GM12874 (cell line): ENCODE results near the gene TBPL2.
A peak's percentile ranks its signal among the peaks of the same experiment; 100 is the strongest.

Experiments
- TF ChIP-seq, protein P1 (sequence below): IDR thresholded peaks from 2 replicates; pipeline ENCODE4 v1.5.1; 2011; ENCODE audit warnings: low read depth, mild to moderate bottlenecking, control low read depth, low read length, moderate library complexity; ENCODE audit not compliant: insufficient read depth

TBPL2 gene

DNA sequence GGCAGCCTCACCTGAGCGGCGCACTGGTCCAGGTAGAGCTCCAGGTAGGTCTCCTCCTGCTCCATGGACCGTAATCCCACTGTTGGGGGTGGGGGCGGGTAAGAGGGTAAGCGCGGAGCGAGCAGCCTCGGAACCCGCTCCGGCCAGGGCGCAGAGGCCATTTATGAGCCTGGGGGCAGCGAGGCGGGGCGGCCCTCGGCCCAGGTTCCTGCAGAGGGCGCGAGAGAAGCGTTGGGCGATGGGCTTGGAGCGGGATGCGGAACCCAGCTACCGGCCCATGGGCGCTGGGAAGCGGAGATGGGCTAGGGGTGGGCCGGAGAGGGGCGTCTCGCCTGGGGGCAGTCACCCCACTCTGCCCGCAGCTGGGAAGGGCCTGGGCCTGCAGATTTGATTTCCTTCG is at the start of gene TBPL2:
Gene TBPL2, minus strand, starts transcription at position 232 of the 400 bp plus-strand sequence. Its CDS starts 167 bp downstream, at position 65.
- TF ChIP-seq, protein P1, sequence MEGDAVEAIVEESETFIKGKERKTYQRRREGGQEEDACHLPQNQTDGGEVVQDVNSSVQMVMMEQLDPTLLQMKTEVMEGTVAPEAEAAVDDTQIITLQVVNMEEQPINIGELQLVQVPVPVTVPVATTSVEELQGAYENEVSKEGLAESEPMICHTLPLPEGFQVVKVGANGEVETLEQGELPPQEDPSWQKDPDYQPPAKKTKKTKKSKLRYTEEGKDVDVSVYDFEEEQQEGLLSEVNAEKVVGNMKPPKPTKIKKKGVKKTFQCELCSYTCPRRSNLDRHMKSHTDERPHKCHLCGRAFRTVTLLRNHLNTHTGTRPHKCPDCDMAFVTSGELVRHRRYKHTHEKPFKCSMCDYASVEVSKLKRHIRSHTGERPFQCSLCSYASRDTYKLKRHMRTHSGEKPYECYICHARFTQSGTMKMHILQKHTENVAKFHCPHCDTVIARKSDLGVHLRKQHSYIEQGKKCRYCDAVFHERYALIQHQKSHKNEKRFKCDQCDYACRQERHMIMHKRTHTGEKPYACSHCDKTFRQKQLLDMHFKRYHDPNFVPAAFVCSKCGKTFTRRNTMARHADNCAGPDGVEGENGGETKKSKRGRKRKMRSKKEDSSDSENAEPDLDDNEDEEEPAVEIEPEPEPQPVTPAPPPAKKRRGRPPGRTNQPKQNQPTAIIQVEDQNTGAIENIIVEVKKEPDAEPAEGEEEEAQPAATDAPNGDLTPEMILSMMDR: peak; percentile 23; the same call in 1 of the 2 replicates

DNA sequence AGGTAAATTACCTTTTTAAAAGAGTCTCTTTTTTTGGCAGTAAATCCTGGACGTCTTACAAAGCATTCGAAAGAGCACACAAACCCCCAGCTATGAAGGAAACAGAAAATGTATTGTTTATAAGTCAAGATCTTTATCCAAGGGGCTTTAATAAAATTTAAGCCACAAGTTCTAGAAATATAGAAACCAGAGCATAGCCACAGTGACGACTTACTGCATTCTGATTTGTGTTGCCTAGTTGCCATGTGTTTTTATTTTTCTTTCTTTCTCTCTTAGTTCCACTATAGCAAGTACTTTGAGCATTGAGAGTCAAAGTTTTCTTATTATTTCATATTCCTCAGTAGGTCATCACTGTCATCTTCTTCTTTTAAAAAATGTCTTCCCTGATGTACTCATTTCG is 47.8 kb upstream of the TBPL2 start:
- TF ChIP-seq, protein P1: no peak

DNA sequence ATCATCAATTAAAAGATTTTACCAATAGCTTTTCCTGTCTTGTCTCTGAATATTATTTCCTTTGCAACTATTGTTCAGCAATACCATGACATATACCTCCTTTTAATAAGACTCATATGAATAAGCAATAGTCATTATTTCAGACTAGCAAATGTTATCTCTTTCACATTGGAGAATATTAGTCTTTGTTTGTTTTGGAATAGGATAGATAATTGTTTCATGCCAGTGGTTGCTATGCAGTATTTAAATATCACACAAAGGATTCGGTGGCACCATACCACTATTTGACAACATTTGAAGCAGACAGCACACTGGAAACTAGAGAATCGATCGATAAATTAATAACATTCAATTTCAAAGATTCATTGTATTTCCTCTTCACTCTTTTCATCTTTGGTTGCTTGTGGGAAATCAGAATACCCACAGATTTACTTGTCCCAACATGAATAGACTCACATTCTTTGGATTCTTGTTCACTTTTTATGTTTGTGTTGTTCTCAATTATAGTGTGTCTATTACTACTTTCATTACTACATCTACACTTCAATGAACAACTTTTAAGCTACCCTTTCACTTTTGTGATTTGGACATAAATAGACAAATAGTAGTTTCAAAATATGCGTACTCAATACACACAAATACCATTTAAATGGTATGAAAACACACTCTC is 42.7 kb upstream of the TBPL2 start:
- TF ChIP-seq, protein P1: no peak

DNA sequence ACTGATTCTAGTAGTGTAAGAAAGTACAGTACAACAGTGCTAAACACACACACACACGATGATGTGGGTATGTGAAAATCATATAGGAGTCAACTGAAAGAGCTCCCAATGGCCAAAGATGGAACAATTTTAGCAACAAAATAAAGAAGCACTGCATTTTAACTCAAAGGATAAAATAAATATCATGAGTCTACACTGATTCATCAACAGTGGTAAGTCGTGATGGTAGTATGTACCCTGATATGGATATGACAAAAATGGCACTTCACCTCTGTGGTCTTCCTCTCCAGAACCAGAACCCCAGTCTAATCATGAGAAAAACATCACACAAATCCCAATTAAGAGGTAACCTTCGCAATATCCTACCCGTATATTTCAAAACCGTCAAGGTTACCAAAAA is 41.4 kb upstream of the TBPL2 start:
- TF ChIP-seq, protein P1: no peak

DNA sequence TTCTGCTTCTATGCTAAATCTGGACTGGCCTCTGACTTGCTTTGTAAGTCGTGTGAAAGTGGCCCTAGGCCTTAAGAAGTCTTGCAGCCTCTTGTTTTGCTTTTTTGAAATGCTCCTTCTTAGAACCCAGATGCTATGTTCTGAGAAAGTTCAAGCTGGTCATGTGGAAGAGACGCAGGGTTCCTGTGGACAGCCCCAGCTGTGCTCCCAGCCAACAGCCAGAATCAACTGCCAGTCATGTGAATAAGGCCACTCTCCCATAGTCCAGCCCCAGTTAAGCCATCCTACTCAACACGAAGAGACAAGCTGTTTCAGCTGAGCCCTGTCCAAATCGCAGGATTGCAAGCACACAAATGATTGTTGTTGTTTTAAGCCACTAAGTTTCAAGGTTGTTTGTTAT is 37.3 kb upstream of the TBPL2 start:
- TF ChIP-seq, protein P1: no peak

DNA sequence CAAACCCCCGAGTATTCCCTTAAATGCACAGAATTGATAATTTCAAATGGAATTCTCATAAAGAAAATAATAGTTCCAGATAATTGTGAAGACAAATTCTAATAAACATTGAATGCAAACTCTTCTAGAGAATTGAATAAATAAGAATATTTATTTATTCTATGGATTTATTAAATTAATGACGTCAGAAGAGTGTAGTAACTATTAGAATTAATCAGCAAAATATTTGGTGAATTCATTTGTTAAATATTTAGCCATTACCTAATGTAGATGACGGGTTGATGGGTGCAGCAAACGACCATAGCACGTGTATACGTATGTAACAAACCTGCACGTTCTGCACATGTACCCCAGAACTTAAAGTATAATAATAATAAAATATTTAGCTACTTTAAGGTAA is 33.4 kb upstream of the TBPL2 start:
- TF ChIP-seq, protein P1: no peak

DNA sequence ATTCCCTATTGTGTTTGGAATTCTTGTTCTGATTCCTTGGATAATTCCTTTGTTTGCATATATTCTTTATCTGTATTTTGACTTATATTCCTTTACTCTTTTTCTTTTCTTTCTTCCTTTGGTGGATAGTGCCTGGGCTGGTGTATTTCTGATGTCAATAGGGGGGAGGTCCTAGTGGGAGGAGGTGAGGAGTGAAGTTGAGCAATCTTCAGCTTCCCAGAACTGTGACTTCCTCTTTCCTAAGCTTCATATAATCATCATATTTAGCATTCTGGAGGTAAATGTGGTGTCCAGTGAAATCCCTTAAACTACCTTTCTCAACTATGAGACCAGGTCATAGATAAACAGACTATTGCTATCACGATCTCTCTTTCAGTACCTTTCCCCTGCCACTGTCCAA is 29.6 kb upstream of the TBPL2 start:
- TF ChIP-seq, protein P1: no peak

DNA sequence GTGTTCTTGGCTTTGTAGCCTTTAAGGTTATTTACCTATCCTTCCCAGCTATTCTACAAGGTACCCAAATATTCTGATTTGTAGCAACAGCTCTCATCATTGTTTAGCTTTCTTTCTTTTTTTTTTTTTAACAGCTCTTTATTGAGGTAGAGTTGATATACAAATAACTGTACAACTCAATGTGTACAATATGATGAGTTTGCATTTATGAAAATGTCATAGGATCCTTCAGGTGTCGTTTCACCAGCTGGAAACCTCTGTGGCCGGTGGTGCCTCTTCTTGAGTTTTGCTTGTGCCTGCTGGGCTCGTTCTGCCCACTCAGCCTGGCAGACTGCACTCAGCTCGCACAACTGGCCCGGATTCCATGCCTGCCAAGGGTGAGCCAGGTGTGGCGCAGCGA is 26.9 kb upstream of the TBPL2 start:
- TF ChIP-seq, protein P1: no peak
